GM18867 (cell line): ENCODE data around the gene BTN1A1.
A peak's percentile ranks its signal among the peaks of the same experiment; 100 is the strongest.
"Not testable (repeated sequence)": the region's sequence is repeated elsewhere in the genome, so short reads cannot be mapped to it uniquely, and the experiment has no call there.

Experiments used
- ATAC-seq: cut with Tn5 transposase; IDR thresholded peaks from one replicate; pipeline ENCODE4 v1.9.1; 2021; ENCODE audit warnings: mild to moderate bottlenecking, moderate library complexity; ENCODE audit not compliant: unreplicated experiment

Gene BTN1A1

GRCh38 chr6:26507658-26508057, 7.6 kb downstream of the BTN1A1 start:
- ATAC-seq = no peak

- not testable (repeated sequence) for ATAC-seq
Observed at GRCh38 chr6:26511033-26511432, 10.9 kb downstream of the BTN1A1 start.

GRCh38 chr6:26514984-26515383, 14.9 kb downstream of the BTN1A1 start:
- no peak for ATAC-seq

GRCh38 chr6:26516481-26517427, 16.7 kb downstream of the BTN1A1 start:
- no peak for ATAC-seq

GRCh38 chr6:26519359-26519758, 19.3 kb downstream of the BTN1A1 start:
- ATAC-seq = no peak

GRCh38 chr6:26520237-26520849, 20.2 kb downstream of the BTN1A1 start:
- ATAC-seq = peak; percentile 36

- ATAC-seq = peak; percentile 55
Observed at GRCh38 chr6:26520850-26521599, 20.9 kb downstream of the BTN1A1 start.

- peak; percentile 68 for ATAC-seq
Observed at GRCh38 chr6:26521600-26522391, 21.7 kb downstream of the BTN1A1 start.

- ATAC-seq = not testable (repeated sequence)
Observed at GRCh38 chr6:26522486-26523228, 22.6 kb downstream of the BTN1A1 start.

GRCh38 chr6:26524314-26524713, 24.2 kb downstream of the BTN1A1 start:
- not testable (repeated sequence) for ATAC-seq

GRCh38 chr6:26524722-26525370, 24.7 kb downstream of the BTN1A1 start:
- ATAC-seq = no peak

GRCh38 chr6:26525838-26526237, 25.7 kb downstream of the BTN1A1 start:
- no peak for ATAC-seq

GRCh38 chr6:26526928-26527327, 26.8 kb downstream of the BTN1A1 start:
- no peak for ATAC-seq

GRCh38 chr6:26530203-26530602, 30.1 kb downstream of the BTN1A1 start:
- no peak for ATAC-seq

GRCh38 chr6:26531897-26532296, 31.8 kb downstream of the BTN1A1 start:
- ATAC-seq = no peak

- peak; percentile 30 for ATAC-seq
Observed at GRCh38 chr6:26532699-26533531, 32.8 kb downstream of the BTN1A1 start.

GRCh38 chr6:26533532-26533931, 33.4 kb downstream of the BTN1A1 start:
- ATAC-seq = no peak

- ATAC-seq = no peak
Observed at GRCh38 chr6:26534681-26535465, 34.8 kb downstream of the BTN1A1 start.
